Esophagus (tissue), 2 donors: Measurements from ENCODE around the gene FBXL13. TPM values are rescaled to one million over a fixed set of nuclear protein-coding genes. Genes with fewer than 3 reads are reported as not detected.

Experiments
- H3K27ac ChIP-seq, 2 donors: one replicate each; pipeline ENCODE4 v1.5.1; 2013; ENCODE audit warnings: low read depth in 2 of 2, mild to moderate bottlenecking in 2 of 2, inconsistent platforms in 1 of 2, low read length in 1 of 2, moderate library complexity in 1 of 2
- H3K27me3 ChIP-seq, 2 donors: one replicate each; pipeline ENCODE4 v1.6.1; 2013; ENCODE audit warnings: low read length in 2 of 2, control low read depth in 1 of 2, mild to moderate bottlenecking in 1 of 2; ENCODE audit not compliant: insufficient read depth in 2 of 2, control insufficient read depth in 1 of 2
- H3K36me3 ChIP-seq, 2 donors: one replicate each; pipeline ENCODE4 v1.6.1; 2013; ENCODE audit warnings: low read length in 1 of 2; ENCODE audit not compliant: control insufficient read depth in 2 of 2, insufficient read depth in 2 of 2
- H3K4me1 ChIP-seq, 2 donors: one replicate each; pipeline ENCODE4 v1.6.1; 2013; ENCODE audit warnings: low read length in 1 of 2; ENCODE audit not compliant: control insufficient read depth in 2 of 2, insufficient read depth in 2 of 2
- H3K4me3 ChIP-seq, 2 donors: one replicate each; pipeline ENCODE4 v1.5.1; 2013; ENCODE audit warnings: low read length in 2 of 2, mild to moderate bottlenecking in 2 of 2, low read depth in 1 of 2, moderate library complexity in 1 of 2
- H3K9me3 ChIP-seq, 2 donors: one replicate each; pipeline ENCODE4 v1.6.1; 2013; ENCODE audit warnings: mild to moderate bottlenecking in 2 of 2, low read depth in 1 of 2, low read length in 1 of 2, moderate library complexity in 1 of 2; ENCODE audit not compliant: control insufficient read depth in 2 of 2, insufficient read depth in 1 of 2
- WGBS, 2 donors: extraction: QIAGEN DNeasy Blood & Tissue Kit; methylation state at CpG; one replicate each; pipeline ENCODE4 v1.1.7; 2013; 5-methylcytosine and 5-hydroxymethylcytosine counted together
- polyA plus RNA-seq, 2 donors: library from polyadenylated mRNA; stranded (reverse); fragments of 200-250 nt; gene quantifications; one replicate each; pipeline ENCODE4 v1.2.3, GENCODE V29; 2013
- donor health status: healthy with polysubstance abuse.
- donor health status: Bipolar disorder and iron deficiency.

The FBXL13 gene
- polyA plus RNA-seq, 2 donors, result 0.08 TPM; not detected in 1

GRCh38 chr7:102832674-102833073, 241.9 kb downstream of the FBXL13 start:
- no peak overlapping the region for H3K4me3 ChIP-seq
- no peaks in the 10 kb centered on the region for H3K27me3 ChIP-seq
- no peak overlapping the region for H3K27ac ChIP-seq
- WGBS, 2 donors, result 76 to 79% methylated on average over 1 of the region's 1 CpG
- H3K9me3 ChIP-seq, result no peaks in the 10 kb centered on the region
- H3K4me1 ChIP-seq, result no peaks in the 10 kb centered on the region
- H3K36me3 ChIP-seq, result no peaks in the 10 kb centered on the region

GRCh38 chr7:102830197-102830596, 244.4 kb downstream of the FBXL13 start:
- Histone ChIP-seq H3K9me3 (no peaks in the 10 kb centered on the region), H3K4me1 (no peaks in the 10 kb centered on the region), H3K27ac (no peak overlapping the region), H3K4me3 (no peak overlapping the region), H3K36me3 (peaks cover 0 to 2% of the 10 kb centered on the region in 2 donors), H3K27me3 (no peaks in the 10 kb centered on the region)
- 89 to 91% methylated on average over 2 of the region's 2 CpGs for WGBS, 2 donors

GRCh38 chr7:102829075-102829474, 245.5 kb downstream of the FBXL13 start:
- no peak overlapping the region for H3K27ac ChIP-seq
- H3K36me3 ChIP-seq, result peaks cover 0 to 2% of the 10 kb centered on the region in 2 donors
- H3K9me3 ChIP-seq, result no peaks in the 10 kb centered on the region
- H3K27me3 ChIP-seq, result no peaks in the 10 kb centered on the region
- no peaks in the 10 kb centered on the region for H3K4me1 ChIP-seq
- 96 to 97% methylated on average over 3 of the region's 3 CpGs for WGBS, 2 donors
- no peak overlapping the region for H3K4me3 ChIP-seq

GRCh38 chr7:102828286-102828685, 246.3 kb downstream of the FBXL13 start:
- WGBS, 2 donors, result 90 to 96% methylated on average over 2 of the region's 2 CpGs
- Histone ChIP-seq H3K27me3 (no peaks in the 10 kb centered on the region), H3K9me3 (no peaks in the 10 kb centered on the region), H3K4me3 (no peak overlapping the region), H3K4me1 (no peaks in the 10 kb centered on the region), H3K36me3 (peaks cover 0 to 2% of the 10 kb centered on the region in 2 donors), H3K27ac (no peak overlapping the region)

GRCh38 chr7:102823390-102824119, 251.0 kb downstream of the FBXL13 start:
- Histone ChIP-seq H3K27ac (no peak overlapping the region), H3K9me3 (no peaks in the 10 kb centered on the region), H3K4me3 (no peak overlapping the region), H3K36me3 (peaks cover 0 to 2% of the 10 kb centered on the region in 2 donors), H3K27me3 (no peaks in the 10 kb centered on the region), H3K4me1 (no peaks in the 10 kb centered on the region)
- WGBS, 2 donors, result 78 to 84% methylated on average over 6 of the region's 6 CpGs

GRCh38 chr7:102821994-102822747, 252.4 kb downstream of the FBXL13 start:
- H3K4me1 ChIP-seq, result no peaks in the 10 kb centered on the region
- peaks cover 0 to 2% of the 10 kb centered on the region in 2 donors for H3K36me3 ChIP-seq
- 93% methylated on average over 2 of the region's 2 CpGs for WGBS, 2 donors
- H3K4me3 ChIP-seq, result no peak overlapping the region
- no peaks in the 10 kb centered on the region for H3K27me3 ChIP-seq
- no peaks in the 10 kb centered on the region for H3K9me3 ChIP-seq
- H3K27ac ChIP-seq, result no peak overlapping the region

- Histone ChIP-seq H3K27ac (no peak overlapping the region), H3K36me3 (no peaks in the 10 kb centered on the region)
- 57 to 61% methylated on average over 2 of the region's 2 CpGs for WGBS, 2 donors
Measured at GRCh38 chr7:102819151-102819550, 255.4 kb downstream of the FBXL13 start.

GRCh38 chr7:102817616-102818573, 256.7 kb downstream of the FBXL13 start:
- Histone ChIP-seq H3K9me3 (no peaks in the 10 kb centered on the region), H3K36me3 (no peaks in the 10 kb centered on the region), H3K4me1 (no peaks in the 10 kb centered on the region), H3K27me3 (no peaks in the 10 kb centered on the region), H3K4me3 (no peak overlapping the region), H3K27ac (no peak overlapping the region)
- WGBS, 2 donors, result 81 to 87% methylated on average over 4 of the region's 4 CpGs

More at GRCh38 chr7:102819151-102819550, 255.4 kb downstream of the FBXL13 start:
- no peaks in the 10 kb centered on the region for H3K27me3 ChIP-seq
- no peaks in the 10 kb centered on the region for H3K4me1 ChIP-seq
- H3K9me3 ChIP-seq, result no peaks in the 10 kb centered on the region
- no peak overlapping the region for H3K4me3 ChIP-seq

GRCh38 chr7:102814025-102814471, 260.5 kb downstream of the FBXL13 start:
- no peak overlapping the region for H3K4me3 ChIP-seq
- no peaks in the 10 kb centered on the region for H3K27me3 ChIP-seq
- no peaks in the 10 kb centered on the region for H3K9me3 ChIP-seq
- H3K27ac ChIP-seq, result no peak overlapping the region
- 64 to 77% methylated on average over 4 of the region's 4 CpGs for WGBS, 2 donors
- no peaks in the 10 kb centered on the region for H3K4me1 ChIP-seq
- no peaks in the 10 kb centered on the region for H3K36me3 ChIP-seq
